ENCODE data around the gene NAP1L4. TPM values are rescaled to one million over a fixed set of nuclear protein-coding genes. Genes with fewer than 3 reads are reported as not detected.
"Not testable (repeated sequence)": the region's sequence is repeated elsewhere in the genome, so short reads cannot be mapped to it uniquely, and the experiment has no call there.

NAP1L4 gene
- total RNA-seq, 2 donors from 2014 or later: 62.8 to 83.7 TPM

GRCh38 chr11:2940921-2941821 is 51.0 kb downstream of the NAP1L4 start:
- peaks cover 11 to 26% of the 10 kb centered on the region in 2 donors for H3K4me1 ChIP-seq (ENCODE audit: control insufficient read depth in 1 of 2, low read depth in 2 of 2)
- H3K27me3 ChIP-seq (replicated peaks; ENCODE audit: insufficient read depth): no peaks in the 10 kb centered on the region
- ATAC-seq (ENCODE audit: insufficient number of reproducible peaks, low FRiP score, low read depth) (no peak), DNase-seq (ENCODE audit: low spot score) (no peak)
- H3K27ac ChIP-seq: peak overlapping the region in 1 of 2 donors; percentile 37
- H3K4me3 ChIP-seq: no peak overlapping the region
- H3K9me3 ChIP-seq: peaks cover 13% of the 10 kb centered on the region
- TF ChIP-seq CTCF (IDR thresholded peaks at IDR 0.05): no peak
- H3K36me3 ChIP-seq: peaks cover 2% of the 10 kb centered on the region

GRCh38 chr11:2940147-2940920 is 51.8 kb downstream of the NAP1L4 start:
- DNase-seq (ENCODE audit: low spot score) (no peak), ATAC-seq (ENCODE audit: insufficient number of reproducible peaks, low FRiP score, low read depth) (peak; percentile 13)
- peaks cover 8 to 18% of the 10 kb centered on the region in 2 donors for H3K4me1 ChIP-seq (ENCODE audit: control insufficient read depth in 1 of 2, low read depth in 2 of 2)
- H3K4me3 ChIP-seq: no peak overlapping the region
- peaks cover 13% of the 10 kb centered on the region for H3K9me3 ChIP-seq
- peak overlapping the region in 1 of 2 donors; percentile 37 for H3K27ac ChIP-seq
- H3K27me3 ChIP-seq (replicated peaks; ENCODE audit: insufficient read depth): no peaks in the 10 kb centered on the region
- peaks cover 2% of the 10 kb centered on the region for H3K36me3 ChIP-seq
- TF ChIP-seq CTCF (IDR thresholded peaks at IDR 0.05): no peak

GRCh38 chr11:2938458-2939418 is 53.4 kb downstream of the NAP1L4 start:
- H3K4me3 ChIP-seq; H3K27ac ChIP-seq; ATAC-seq (ENCODE audit: insufficient number of reproducible peaks, low FRiP score, low read depth); H3K27me3 ChIP-seq (replicated peaks; ENCODE audit: insufficient read depth); DNase-seq (ENCODE audit: low spot score); H3K36me3 ChIP-seq: not testable (repeated sequence)
- Histone ChIP-seq H3K9me3 (peaks cover 13% of the 10 kb centered on the region), H3K4me1 (ENCODE audit: control insufficient read depth in 1 of 2, low read depth in 2 of 2) (peaks cover 4 to 12% of the 10 kb centered on the region in 2 donors)

GRCh38 chr11:2937641-2938457 is 54.3 kb downstream of the NAP1L4 start:
- H3K36me3 ChIP-seq; H3K27me3 ChIP-seq (replicated peaks; ENCODE audit: insufficient read depth); ATAC-seq (ENCODE audit: insufficient number of reproducible peaks, low FRiP score, low read depth); DNase-seq (ENCODE audit: low spot score); H3K4me3 ChIP-seq; H3K27ac ChIP-seq: not testable (repeated sequence)
- peaks cover 4 to 21% of the 10 kb centered on the region in 2 donors for H3K4me1 ChIP-seq (ENCODE audit: control insufficient read depth in 1 of 2, low read depth in 2 of 2)
- H3K9me3 ChIP-seq: peaks cover 13% of the 10 kb centered on the region

- no peak for DNase-seq (ENCODE audit: low spot score)
These were observed 57.4 kb downstream of the NAP1L4 start for GRCh38 chr11:2934611-2935239.

More at GRCh38 chr11:2934611-2935239, 57.4 kb downstream of the NAP1L4 start:
- Histone ChIP-seq H3K36me3 (no peaks in the 10 kb centered on the region), H3K27ac (no peak overlapping the region), H3K9me3 (peaks cover 13% of the 10 kb centered on the region), H3K27me3 (replicated peaks; ENCODE audit: insufficient read depth) (no peaks in the 10 kb centered on the region), H3K4me3 (no peak overlapping the region), H3K4me1 (ENCODE audit: control insufficient read depth in 1 of 2, low read depth in 2 of 2) (peaks cover 2 to 27% of the 10 kb centered on the region in 2 donors)
- TF ChIP-seq CTCF (IDR thresholded peaks at IDR 0.05): no peak
- no peak for ATAC-seq (ENCODE audit: insufficient number of reproducible peaks, low FRiP score, low read depth)
